ENCODE results near the gene ZNF664.
"Not testable (repeated sequence)": the region's sequence is repeated elsewhere in the genome, so short reads cannot be mapped to it uniquely, and the experiment has no call there.

Gene ZNF664

GRCh38 chr12:123941624-123942237 lies 31.3 kb upstream of the ZNF664 start:
- DNase-seq (ENCODE audit: low spot score): no peak

GRCh38 chr12:123942238-123942653 lies 30.8 kb upstream of the ZNF664 start:
- DNase-seq (ENCODE audit: low spot score): peak; percentile 28

GRCh38 chr12:123942911-123943648 lies 29.9 kb upstream of the ZNF664 start:
- no peak for DNase-seq (ENCODE audit: low spot score)

- no peak for DNase-seq (ENCODE audit: low spot score)
These were observed 29.2 kb upstream of the ZNF664 start for GRCh38 chr12:123943816-123944215.

GRCh38 chr12:123944696-123945095 lies 28.3 kb upstream of the ZNF664 start:
- no peak for DNase-seq (ENCODE audit: low spot score)

- DNase-seq (ENCODE audit: low spot score): peak; percentile 49
These were observed 27.5 kb upstream of the ZNF664 start for GRCh38 chr12:123945287-123946151.

- no peak for DNase-seq (ENCODE audit: low spot score)
These were observed 26.9 kb upstream of the ZNF664 start for GRCh38 chr12:123946152-123946515.

GRCh38 chr12:123946516-123947505 lies 26.2 kb upstream of the ZNF664 start:
- DNase-seq (ENCODE audit: low spot score): not testable (repeated sequence)

GRCh38 chr12:123947531-123947930 lies 25.5 kb upstream of the ZNF664 start:
- DNase-seq (ENCODE audit: low spot score): not testable (repeated sequence)

GRCh38 chr12:123948401-123948795 lies 24.6 kb upstream of the ZNF664 start:
- DNase-seq (ENCODE audit: low spot score): peak; percentile 37

- DNase-seq (ENCODE audit: low spot score): peak; percentile 34
These were observed 23.9 kb upstream of the ZNF664 start for GRCh38 chr12:123948796-123949769.

GRCh38 chr12:123949770-123950165 lies 23.2 kb upstream of the ZNF664 start:
- no peak for DNase-seq (ENCODE audit: low spot score)

GRCh38 chr12:123950476-123951349 lies 22.3 kb upstream of the ZNF664 start:
- DNase-seq (ENCODE audit: low spot score): no peak

GRCh38 chr12:123951467-123951866 lies 21.5 kb upstream of the ZNF664 start:
- no peak for DNase-seq (ENCODE audit: low spot score)

- no peak for DNase-seq (ENCODE audit: low spot score)
These were observed 21.0 kb upstream of the ZNF664 start for GRCh38 chr12:123952037-123952436.

GRCh38 chr12:123954647-123955350 lies 18.2 kb upstream of the ZNF664 start:
- DNase-seq (ENCODE audit: low spot score): no peak

GRCh38 chr12:123956249-123956648 lies 16.8 kb upstream of the ZNF664 start:
- DNase-seq (ENCODE audit: low spot score): no peak

GRCh38 chr12:123957196-123957595 lies 15.8 kb upstream of the ZNF664 start:
- DNase-seq (ENCODE audit: low spot score): no peak

GRCh38 chr12:123958462-123958861 lies 14.6 kb upstream of the ZNF664 start:
- no peak for DNase-seq (ENCODE audit: low spot score)
